Neuronal stem cell (in vitro differentiated cells): ENCODE data around the gene RNF180.
"Not testable (repeated sequence)": the region's sequence is repeated elsewhere in the genome, so short reads cannot be mapped to it uniquely, and the experiment has no call there.

Source experiments
- DNase-seq: peaks from one replicate; pipeline ENCODE4 v3.0.0-alpha.2; 2013; ENCODE audit warnings: low spot score
- H2AFZ ChIP-seq: one replicate; pipeline ENCODE4 v1.6.1; 2013; ENCODE audit warnings: mild to moderate bottlenecking, low read length, inconsistent platforms
- H2AK5ac ChIP-seq: 2 replicates; pipeline ENCODE4 v1.6.1; 2013; ENCODE audit warnings: low read depth, mild to moderate bottlenecking, inconsistent platforms, low read length, moderate library complexity, mixed read lengths
- H2BK120ac ChIP-seq: 2 replicates; pipeline ENCODE4 v1.6.1; 2013; ENCODE audit warnings: low read depth, mild to moderate bottlenecking, inconsistent platforms, low read length, moderate library complexity, mixed read lengths
- H2BK12ac ChIP-seq: one replicate; pipeline ENCODE4 v1.6.1; 2013; ENCODE audit warnings: low read length, inconsistent platforms
- H2BK15ac ChIP-seq: 2 replicates; pipeline ENCODE4 v1.6.1; 2013; ENCODE audit warnings: mild to moderate bottlenecking, low read length, inconsistent platforms, mixed read lengths
- H2BK5ac ChIP-seq: one replicate; pipeline ENCODE4 v1.6.1; 2013; ENCODE audit warnings: inconsistent platforms, mild to moderate bottlenecking, low read length, moderate library complexity
- H3K14ac ChIP-seq: one replicate; pipeline ENCODE4 v1.6.1; 2013; ENCODE audit warnings: low read length, inconsistent platforms
- H3K18ac ChIP-seq: 2 replicates; pipeline ENCODE4 v1.6.1; 2013; ENCODE audit warnings: low read length, inconsistent platforms
- H3K23ac ChIP-seq: 2 replicates; pipeline ENCODE4 v1.6.1; 2013; ENCODE audit warnings: low read depth, mild to moderate bottlenecking, mixed read lengths, low read length, inconsistent platforms; ENCODE audit not compliant: poor library complexity
- H3K27ac ChIP-seq: replicated peaks from 3 replicates; pipeline ENCODE4 v1.5.1; 2013; ENCODE audit warnings: low read length, inconsistent platforms
- H3K27me3 ChIP-seq, 3 experiments: 2 replicates each; pipeline ENCODE4 v1.6.1; 2013; ENCODE audit warnings: low read length in 3 of 3, mild to moderate bottlenecking in 2 of 3, inconsistent platforms in 1 of 3, low read depth in 1 of 3, mixed read lengths in 1 of 3, moderate library complexity in 1 of 3; ENCODE audit not compliant: control insufficient read depth in 3 of 3, insufficient read depth in 3 of 3
- H3K36me3 ChIP-seq, 2 donors: replicated peaks in 1 of 2; 2 replicates each; pipeline ENCODE4 v1.6.1; 2013; ENCODE audit warnings: low read length in 2 of 2; ENCODE audit not compliant: control insufficient read depth in 2 of 2, insufficient read depth in 2 of 2
- H3K4ac ChIP-seq: 2 replicates; pipeline ENCODE4 v1.6.1; 2013; ENCODE audit warnings: inconsistent platforms, mild to moderate bottlenecking, low read length, moderate library complexity
- H3K4me1 ChIP-seq, 2 donors: 1 replicate in 1 of 2; 2 replicates in 1 of 2; pipeline ENCODE4 v1.6.1; 2013; ENCODE audit warnings: low read length in 2 of 2, low read depth in 1 of 2; ENCODE audit not compliant: control insufficient read depth in 2 of 2, insufficient read depth in 1 of 2
- H3K4me2 ChIP-seq: one replicate; pipeline ENCODE4 v1.6.1; 2013; ENCODE audit warnings: mild to moderate bottlenecking, low read length, inconsistent platforms; ENCODE audit not compliant: insufficient read depth, poor library complexity, severe bottlenecking
- H3K4me3 ChIP-seq, 2 donors: 2 replicates each; pipeline ENCODE4 v1.5.1; 2013; ENCODE audit warnings: low read length in 2 of 2, mild to moderate bottlenecking in 2 of 2, inconsistent platforms in 1 of 2, moderate library complexity in 1 of 2
- H3K79me1 ChIP-seq: one replicate; pipeline ENCODE4 v1.6.1; 2013; ENCODE audit warnings: low read depth, mild to moderate bottlenecking, inconsistent platforms, low read length, moderate library complexity
- H3K9ac ChIP-seq: one replicate; pipeline ENCODE4 v1.6.1; 2013; ENCODE audit warnings: mild to moderate bottlenecking, low read depth, low read length, inconsistent platforms; ENCODE audit not compliant: poor library complexity
- H3K9me3 ChIP-seq, 2 donors: replicated peaks in 1 of 2; 2 replicates each; pipeline versions ENCODE3 to v1.6.1; 2013; ENCODE audit warnings: low read length in 2 of 2, mild to moderate bottlenecking in 2 of 2, inconsistent platforms in 1 of 2, low read depth in 1 of 2, mixed read lengths in 1 of 2, moderate library complexity in 1 of 2; ENCODE audit not compliant: control insufficient read depth in 2 of 2, insufficient read depth in 1 of 2
- H4K8ac ChIP-seq: one replicate; pipeline ENCODE4 v1.6.1; 2013; ENCODE audit warnings: low read depth, mild to moderate bottlenecking, inconsistent platforms, low read length, moderate library complexity
- H4K91ac ChIP-seq: one replicate; pipeline ENCODE4 v1.6.1; 2013; ENCODE audit warnings: low read length, low read depth, mild to moderate bottlenecking, inconsistent platforms; ENCODE audit not compliant: poor library complexity
- WGBS, 2 donors: extraction: QIAGEN DNeasy Blood & Tissue Kit; methylation state at CpG; one replicate each; pipeline ENCODE4 v1.1.7; 2013; ENCODE audit warnings: missing lambda C conversion rate in 2 of 2, mixed read lengths in 1 of 2; ENCODE audit not compliant: insufficient read length in 2 of 2, insufficient replicate concordance in 1 of 2; ENCODE audit errors: extremely low coverage in 2 of 2; 5-methylcytosine and 5-hydroxymethylcytosine counted together

The RNF180 gene

GRCh38 chr5:64364426-64364825, 198.8 kb downstream of the RNF180 start:
- Histone ChIP-seq H4K91ac (no peak overlapping the region), H3K27me3 (no peaks in the 10 kb centered on the region), H2BK120ac (no peak overlapping the region), H3K14ac (no peak overlapping the region), H3K36me3 (no peaks in the 10 kb centered on the region), H2AK5ac (no peak overlapping the region), H2AFZ (no peak overlapping the region), H3K23ac (no peak overlapping the region), H3K9ac (no peak overlapping the region), H3K79me1 (no peaks in the 10 kb centered on the region), H3K27ac (no peak overlapping the region), H3K4me2 (no peak overlapping the region), H3K4ac (no peak overlapping the region), H3K9me3 (no peaks in the 10 kb centered on the region), H3K4me1 (no peaks in the 10 kb centered on the region), H3K18ac (no peak overlapping the region), H3K4me3 (no peak overlapping the region), H2BK5ac (no peak overlapping the region), H2BK15ac (no peak overlapping the region), H4K8ac (no peak overlapping the region), H2BK12ac (no peak overlapping the region)
- WGBS, 2 donors, result no CpG with 5 or more reads among the region's 3 CpGs
- DNase-seq, result no peak

DNA sequence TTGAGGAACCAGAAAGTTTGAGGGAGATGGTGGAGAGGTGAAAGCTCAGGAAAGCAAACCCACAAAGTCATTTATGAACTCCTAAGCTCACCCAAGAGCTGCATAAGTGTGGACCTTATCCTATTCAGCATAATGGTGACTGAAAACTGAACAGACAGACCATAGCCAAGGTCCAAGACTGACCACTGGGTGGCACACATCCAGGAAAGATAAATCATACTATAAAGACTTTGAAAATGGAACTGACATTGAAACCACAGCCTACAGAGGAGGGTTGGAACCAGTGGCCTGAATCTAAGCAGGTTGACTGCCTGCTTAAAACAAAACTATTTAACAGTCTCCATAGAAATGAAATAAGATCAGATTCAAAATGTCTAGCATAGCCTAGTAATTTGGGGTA, 219.1 kb downstream of the RNF180 start:
- no peaks in the 10 kb centered on the region for H3K79me1 ChIP-seq
- no peak for DNase-seq
- H3K36me3 ChIP-seq, result no peaks in the 10 kb centered on the region

DNA sequence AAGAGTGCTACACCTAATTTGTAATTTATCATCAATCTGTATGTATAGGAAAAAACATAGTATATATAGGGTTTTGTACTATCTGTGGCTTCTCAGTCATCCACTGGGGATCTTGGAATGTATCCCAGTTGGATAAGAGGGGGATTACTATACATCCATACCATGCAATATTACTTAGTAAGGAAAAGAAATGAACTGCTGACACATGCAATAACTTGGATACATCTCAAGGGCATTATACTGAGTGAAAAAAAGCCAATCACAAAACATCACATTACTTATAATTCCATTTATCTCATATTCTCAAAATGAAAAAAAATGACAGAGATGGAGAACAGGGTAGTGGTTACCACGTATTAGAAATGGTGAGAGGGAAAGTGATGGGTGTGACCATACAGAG, 231.9 kb downstream of the RNF180 start:
- H3K4me1 ChIP-seq, result no peaks in the 10 kb centered on the region
- no peak overlapping the region for H2BK12ac ChIP-seq
- H3K27ac ChIP-seq, result no peak overlapping the region
- no peak overlapping the region for H3K4ac ChIP-seq
- no peak for DNase-seq
- no peaks in the 10 kb centered on the region for H3K79me1 ChIP-seq
- no peaks in the 10 kb centered on the region for H3K36me3 ChIP-seq
- H3K27me3 ChIP-seq, result no peaks in the 10 kb centered on the region
- H3K4me3 ChIP-seq, result no peak overlapping the region
- no peak overlapping the region for H2BK5ac ChIP-seq
- no peak overlapping the region for H3K9ac ChIP-seq
- no peak overlapping the region for H3K14ac ChIP-seq
- H3K9me3 ChIP-seq, result peaks cover 0 to 1% of the 10 kb centered on the region in 2 donors
- no CpG with 5 or more reads among the region's 1 CpG for WGBS, 2 donors
- H2AFZ ChIP-seq, result no peak overlapping the region
- no peak overlapping the region for H3K18ac ChIP-seq
- no peak overlapping the region for H4K8ac ChIP-seq
- no peak overlapping the region for H3K4me2 ChIP-seq
- H3K23ac ChIP-seq, result no peak overlapping the region
- H2BK120ac ChIP-seq, result no peak overlapping the region
- H2AK5ac ChIP-seq, result no peak overlapping the region
- no peak overlapping the region for H4K91ac ChIP-seq
- H2BK15ac ChIP-seq, result no peak overlapping the region

More for the DNA sequence above, 219.1 kb downstream of the RNF180 start:
- Histone ChIP-seq H4K8ac (no peak overlapping the region), H3K27ac (no peak overlapping the region), H3K14ac (no peak overlapping the region), H4K91ac (no peak overlapping the region), H3K18ac (no peak overlapping the region), H3K4me2 (no peak overlapping the region), H3K9ac (no peak overlapping the region), H3K4me3 (no peak overlapping the region), H3K23ac (no peak overlapping the region), H2BK120ac (no peak overlapping the region), H3K9me3 (no peaks in the 10 kb centered on the region), H2BK15ac (no peak overlapping the region), H3K4me1 (no peaks in the 10 kb centered on the region), H3K4ac (no peak overlapping the region), H2BK5ac (no peak overlapping the region), H2AK5ac (no peak overlapping the region), H2BK12ac (no peak overlapping the region), H3K27me3 (peaks cover 0 to 2% (median 0%) of the 10 kb centered on the region in 3 experiments), H2AFZ (no peak overlapping the region)

- no CpG with 5 or more reads among the region's 5 CpGs for WGBS, 2 donors
- not testable (repeated sequence) for H2BK120ac ChIP-seq, H4K91ac ChIP-seq
Measured at GRCh38 chr5:64398735-64399134, 233.1 kb downstream of the RNF180 start.

More at GRCh38 chr5:64398735-64399134, 233.1 kb downstream of the RNF180 start:
- H3K27me3 ChIP-seq, H3K4me3 ChIP-seq, H3K79me1 ChIP-seq, H3K9ac ChIP-seq, H3K4ac ChIP-seq, H3K18ac ChIP-seq, H3K14ac ChIP-seq, H3K9me3 ChIP-seq, H3K23ac ChIP-seq, H2AK5ac ChIP-seq, H2BK15ac ChIP-seq, H3K36me3 ChIP-seq, H2BK12ac ChIP-seq, H3K27ac ChIP-seq, H4K8ac ChIP-seq, H3K4me1 ChIP-seq, H2BK5ac ChIP-seq, H3K4me2 ChIP-seq, DNase-seq, H2AFZ ChIP-seq: not testable (repeated sequence)
